ENCODE data around the gene EMC1.
"Not testable (repeated sequence)": the region's sequence is repeated elsewhere in the genome, so short reads cannot be mapped to it uniquely, and the experiment has no call there.

The EMC1 gene

DNA sequence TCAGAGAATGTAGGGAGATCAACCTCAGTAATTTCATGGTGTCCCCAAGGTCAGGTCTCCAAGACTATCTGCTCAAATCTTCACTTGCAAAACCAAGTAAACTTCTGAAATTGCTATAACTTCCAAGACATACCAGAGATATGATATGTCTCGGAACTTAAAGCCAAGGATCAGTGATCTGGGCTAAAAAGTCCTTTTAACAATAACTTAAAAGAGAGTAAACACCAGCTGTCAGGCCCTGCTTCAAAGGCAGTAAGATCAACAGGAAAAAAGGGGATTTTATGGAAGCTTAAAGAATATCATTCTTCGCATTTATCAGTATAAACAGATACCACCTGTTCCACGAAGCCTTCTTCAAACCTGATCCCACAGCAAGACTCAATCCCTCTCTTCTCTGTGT is 55.0 kb downstream of the EMC1 start:
- in situ Hi-C loops (cut with MboI; ENCODE audit: low sequenced_read_pairs), result no loop called here

- in situ Hi-C loops (cut with MboI; ENCODE audit: low sequenced_read_pairs), result no loop called here
Measured at GRCh38 chr1:19193004-19193403, 58.3 kb downstream of the EMC1 start.

- in situ Hi-C loops (cut with MboI; ENCODE audit: low sequenced_read_pairs), result no loop called here
Measured at GRCh38 chr1:19191811-19192210, 59.5 kb downstream of the EMC1 start.

GRCh38 chr1:19190468-19190867 is 60.9 kb downstream of the EMC1 start:
- in situ Hi-C loops (cut with MboI; ENCODE audit: low sequenced_read_pairs), result no loop called here

DNA sequence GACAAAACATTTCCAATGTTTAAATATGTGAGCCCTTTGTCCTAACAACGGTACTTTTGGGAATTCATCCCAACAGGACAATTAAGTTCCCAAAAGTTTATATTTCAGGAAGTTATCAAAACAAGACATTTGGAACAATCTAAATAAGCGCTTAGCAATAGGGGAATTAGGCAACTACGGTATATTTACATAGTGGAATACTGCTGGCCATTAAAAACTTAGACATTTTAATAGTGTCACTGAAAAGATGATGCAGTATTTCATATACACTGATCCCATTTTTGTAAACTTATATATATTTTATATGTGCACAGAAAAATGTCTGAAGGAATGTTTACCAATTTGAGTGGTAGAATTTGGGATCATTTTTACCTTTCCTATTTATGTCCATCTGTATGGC is 62.1 kb downstream of the EMC1 start:
- in situ Hi-C loops (cut with MboI; ENCODE audit: low sequenced_read_pairs), result no loop called here

DNA sequence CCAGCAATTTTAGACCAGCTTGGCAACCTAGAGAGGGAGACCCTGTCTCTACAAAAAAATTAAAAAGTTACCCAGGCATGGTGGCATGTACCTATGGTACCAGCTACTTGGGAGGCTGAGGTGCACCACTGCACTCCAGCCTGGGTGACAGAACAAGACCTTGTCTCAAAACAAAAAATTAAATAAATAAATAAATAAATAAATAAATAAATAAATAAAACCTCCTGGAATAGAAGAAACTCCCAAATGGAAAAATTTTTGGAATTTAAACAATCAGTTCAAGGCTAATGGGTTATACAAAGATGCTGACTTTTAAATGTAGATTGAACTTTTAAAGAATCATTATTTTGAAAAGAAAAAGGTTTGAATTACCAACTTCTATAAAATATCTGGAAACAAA is 63.5 kb downstream of the EMC1 start:
- in situ Hi-C loops (cut with MboI; ENCODE audit: low sequenced_read_pairs), result no loop called here

GRCh38 chr1:19186001-19186400 is 65.3 kb downstream of the EMC1 start:
- in situ Hi-C loops (cut with MboI; ENCODE audit: low sequenced_read_pairs), result no loop called here

- in situ Hi-C loops (cut with MboI; ENCODE audit: low sequenced_read_pairs), result no loop called here
Measured at GRCh38 chr1:19182223-19182622, 69.1 kb downstream of the EMC1 start.

GRCh38 chr1:19180265-19180657 is 71.1 kb downstream of the EMC1 start:
- in situ Hi-C loops (cut with MboI; ENCODE audit: low sequenced_read_pairs), result not testable (repeated sequence)

GRCh38 chr1:19179597-19180264 is 71.6 kb downstream of the EMC1 start:
- in situ Hi-C loops (cut with MboI; ENCODE audit: low sequenced_read_pairs), result no loop called here

DNA sequence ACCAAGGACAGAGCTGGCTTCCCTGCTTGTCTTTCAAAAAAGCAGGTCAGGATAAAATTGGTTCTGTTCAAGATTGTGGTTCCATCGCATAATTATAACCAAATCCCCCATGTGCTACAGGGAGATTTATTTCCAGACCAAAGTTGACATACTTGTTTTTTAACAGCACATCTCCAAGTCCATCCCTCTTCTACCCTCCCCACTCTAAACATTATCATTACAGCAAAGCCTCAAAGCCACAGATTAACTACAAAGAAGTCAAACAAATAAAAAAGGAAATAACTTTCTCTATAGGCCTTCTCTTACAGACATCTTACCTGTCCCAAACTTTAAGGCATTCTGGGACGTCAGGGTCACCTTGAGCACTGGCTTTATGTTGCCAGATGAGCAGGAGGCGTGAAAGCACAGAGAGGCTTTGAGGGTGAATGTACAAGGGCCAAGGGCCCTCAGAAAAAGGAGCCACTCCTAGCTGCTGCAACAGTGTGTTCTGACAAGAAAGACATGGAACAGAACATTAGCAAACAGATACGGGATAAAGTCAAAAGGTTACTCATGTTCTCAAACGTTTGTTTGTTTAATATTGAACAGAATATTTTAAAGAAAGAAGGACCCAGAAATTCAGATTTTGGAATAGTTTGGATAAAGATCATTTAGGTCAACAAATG is 72.5 kb downstream of the EMC1 start:
- in situ Hi-C loops (cut with MboI; ENCODE audit: low sequenced_read_pairs), result no loop called here

- in situ Hi-C loops (cut with MboI; ENCODE audit: low sequenced_read_pairs), result no loop called here
Measured at GRCh38 chr1:19177811-19178210, 73.5 kb downstream of the EMC1 start.

DNA sequence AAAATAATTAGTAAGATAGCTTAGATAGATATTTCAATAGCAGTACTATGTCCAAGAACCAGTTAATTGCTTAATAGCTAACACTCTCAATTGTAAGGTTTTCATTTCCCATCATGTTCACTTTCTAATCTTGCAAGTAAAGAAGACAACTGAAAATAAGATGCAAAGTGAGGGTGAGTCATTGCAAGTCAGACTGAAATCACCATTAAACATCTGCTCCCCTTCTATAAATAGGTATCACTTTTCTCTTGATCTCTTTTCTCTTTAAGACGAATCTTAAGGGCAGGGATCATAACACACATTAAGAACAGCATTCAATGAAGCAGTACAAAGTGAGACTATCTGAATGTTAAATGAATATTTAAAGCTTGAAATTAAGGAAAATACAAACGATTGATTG is 81.7 kb downstream of the EMC1 start:
- in situ Hi-C loops (cut with MboI; ENCODE audit: low sequenced_read_pairs), result no loop called here

GRCh38 chr1:19167140-19167539 is 84.2 kb downstream of the EMC1 start:
- in situ Hi-C loops (cut with MboI; ENCODE audit: low sequenced_read_pairs), result no loop called here

DNA sequence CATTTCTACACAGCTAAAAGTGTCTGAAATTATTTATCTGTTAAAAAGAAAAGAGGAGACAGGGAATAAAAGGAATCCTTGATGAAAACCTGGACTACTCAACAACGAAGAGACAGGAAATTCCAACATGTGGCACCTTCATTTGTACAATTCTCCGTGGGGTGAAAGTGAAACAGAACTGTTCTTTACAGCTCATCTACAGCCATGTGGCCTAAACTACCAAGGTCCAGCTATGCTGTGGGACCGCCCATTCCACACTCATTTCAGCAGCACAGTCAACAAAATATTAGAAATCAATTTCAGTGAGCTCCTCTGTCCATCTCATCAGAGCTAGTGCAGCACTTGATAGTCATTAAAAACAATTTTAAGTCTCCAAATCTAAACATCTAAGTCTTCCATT is 85.3 kb downstream of the EMC1 start:
- in situ Hi-C loops (cut with MboI; ENCODE audit: low sequenced_read_pairs), result no loop called here
